ENCODE measurements around the gene ENTREP1. TPM values are rescaled to one million over a fixed set of nuclear protein-coding genes. Genes with fewer than 3 reads are reported as not detected.
A peak's percentile ranks its signal among the peaks of the same experiment; 100 is the strongest.

ENTREP1 gene
- total and polyA plus RNA-seq, 2 of the 4 experiments (the other 2 are of a cell fraction) = not detected

- Histone ChIP-seq H3K14ac (replicated peaks; ENCODE audit: low read depth, low read length) (no peak overlapping the region), H3K23ac (ENCODE audit: low read depth, low read length) (no peak overlapping the region), H3K4me1 (ENCODE audit: control insufficient read depth, insufficient read depth, low read length) (no peaks in the 10 kb centered on the region), H4K20me1 (ENCODE audit: insufficient read depth, low read length) (no peaks in the 10 kb centered on the region), H3K9ac (ENCODE audit: low read depth, low read length) (no peak overlapping the region), H4K5ac (ENCODE audit: low read depth, low read length) (no peak overlapping the region), H3K4me2 (ENCODE audit: low read depth, low read length) (no peak overlapping the region), H3K18ac (ENCODE audit: low read depth, low read length) (no peak overlapping the region), H4K8ac (ENCODE audit: low read depth in 2 of 2, low read length in 2 of 2) (no peak overlapping the region), H2AFZ (replicated peaks; ENCODE audit: low read length, poor library complexity) (no peak overlapping the region), H2AK9ac (replicated peaks; ENCODE audit: low read depth, low read length, poor library complexity) (no peak overlapping the region), H3K4me3 (ENCODE audit: insufficient read depth, low read depth, low read length) (no peak overlapping the region), H2AK5ac (ENCODE audit: low read depth, low read length) (no peak overlapping the region), H3K27ac (ENCODE audit: insufficient read depth, low read length) (no peak overlapping the region), H3K36me3 (ENCODE audit: control insufficient read depth, insufficient read depth, low read length) (no peaks in the 10 kb centered on the region), H2BK20ac (ENCODE audit: low read depth, low read length) (no peak overlapping the region), H2BK5ac (ENCODE audit: low read depth, low read length, poor library complexity, severe bottlenecking) (no peak overlapping the region), H2BK15ac (ENCODE audit: low read depth, low read length) (no peak overlapping the region), H3K27me3 (ENCODE audit: control insufficient read depth, insufficient read depth, low read length) (peaks cover 3% of the 10 kb centered on the region; the same call in 1 of the 2 replicates), H4K91ac (ENCODE audit: insufficient read depth, low read depth, low read length) (no peak overlapping the region), H3K79me1 (ENCODE audit: low read depth in 1 of 2, low read length in 2 of 2) (no peaks in the 10 kb centered on the region), H3K4ac (ENCODE audit: low read depth, low read length) (no peak overlapping the region), H3K56ac (ENCODE audit: extremely low read depth, insufficient read depth, low read length) (no peak overlapping the region), H2BK120ac (ENCODE audit: low read depth, low read length) (no peak overlapping the region), H3K9me3 (ENCODE audit: control insufficient read depth, insufficient read depth, low read length) (no peaks in the 10 kb centered on the region), H3K9me1 (ENCODE audit: insufficient read depth, low read length) (no peaks in the 10 kb centered on the region)
- dilution Hi-C loops (cut with HindIII; ENCODE audit: low sequenced_read_pairs, unreplicated experiment) (no loop called here), intact Hi-C loops (cut with micrococcal nuclease) (loop anchor here (10.0 kb wide), 1 partner anchor 355 kb away; no protein-coding TSS in a partner anchor), in situ Hi-C loops (cut with MboI; ENCODE audit: low sequenced_read_pairs) (no loop called here)
- POLR2A ChIA-PET (ENCODE audit: unreplicated experiment) = no interaction called here
- CTCF ChIA-PET = interaction anchor here (1.0 kb wide), 1 partner anchor 56 kb away, joined by 3 read pairs; no protein-coding TSS in a partner anchor
- TF ChIP-seq NFE2L2 (IDR thresholded peaks at IDR 0.05; ENCODE audit: low read depth, low read length) (no peak), MAFK (IDR thresholded peaks at IDR 0.05; ENCODE audit: low read depth, low read length) (peak; percentile 88)
- WGBS, 2 experiments (ENCODE audit: extremely low coverage in 2 of 2, insufficient read length in 1 of 2) = no CpG with 5 or more reads among the region's 3 CpGs
- DNase-seq = no peak
- ATAC-seq (ENCODE audit: low read depth) = no peak
- BruUV-seq (replicated peaks) = no TSS peak
These were observed 45.3 kb upstream of the ENTREP1 start for GRCh38 chr9:69279733-69280132.

Data from IMR-90 (cell line).